Stimulated activated CD8-positive, alpha-beta memory T cell treated with anti-CD3 and anti-CD28 coated beads, Interleukin-15, amount 100 ng/mL, for 48 hours (primary cell): Measurements from ENCODE around the gene HMGB1.
"Not testable (repeated sequence)": the region's sequence is repeated elsewhere in the genome, so short reads cannot be mapped to it uniquely, and the experiment has no call there.

ENCODE experiments used
- DNase-seq, 2 donors: peaks; one replicate each; pipeline ENCODE4 v3.0.0-alpha.2; 2020; ENCODE audit warnings: low read depth in 2 of 2

Gene HMGB1

GRCh38 chr13:30466358-30466714 lies 600 bp upstream of the HMGB1 start:
- DNase-seq: peak in 1 of 2 donors; percentile 15

GRCh38 chr13:30465343-30465592 lies 468 bp downstream of the HMGB1 start:
- no peak for DNase-seq

- DNase-seq: peak; percentile 65 to 66
These were observed 1.0 kb downstream of the HMGB1 start for GRCh38 chr13:30464496-30465342.

GRCh38 chr13:30463787-30464495 lies 1.8 kb downstream of the HMGB1 start:
- peak; percentile 56 to 59 for DNase-seq

- DNase-seq: not testable (repeated sequence)
These were observed 4.3 kb downstream of the HMGB1 start for GRCh38 chr13:30461279-30462066.

- no peak for DNase-seq
These were observed 8.3 kb downstream of the HMGB1 start for GRCh38 chr13:30457306-30457891.

GRCh38 chr13:30456290-30456689 lies 9.4 kb downstream of the HMGB1 start:
- no peak for DNase-seq

GRCh38 chr13:30454991-30455390 lies 10.7 kb downstream of the HMGB1 start:
- no peak for DNase-seq

GRCh38 chr13:30453727-30454126 lies 12.0 kb downstream of the HMGB1 start:
- DNase-seq: no peak

GRCh38 chr13:30451476-30451875 lies 14.3 kb downstream of the HMGB1 start:
- DNase-seq: not testable (repeated sequence)

GRCh38 chr13:30450066-30450465 lies 15.7 kb downstream of the HMGB1 start:
- no peak for DNase-seq

GRCh38 chr13:30448441-30448840 lies 17.3 kb downstream of the HMGB1 start:
- no peak for DNase-seq

- DNase-seq: no peak
These were observed 19.6 kb downstream of the HMGB1 start for GRCh38 chr13:30446126-30446500.

- DNase-seq: no peak
These were observed 21.8 kb downstream of the HMGB1 start for GRCh38 chr13:30443957-30444404.

GRCh38 chr13:30443491-30443890 lies 22.2 kb downstream of the HMGB1 start:
- not testable (repeated sequence) for DNase-seq

GRCh38 chr13:30442926-30443325 lies 22.8 kb downstream of the HMGB1 start:
- no peak for DNase-seq

- no peak for DNase-seq
These were observed 24.6 kb downstream of the HMGB1 start for GRCh38 chr13:30440910-30441703.

GRCh38 chr13:30438286-30438685 lies 27.4 kb downstream of the HMGB1 start:
- DNase-seq: no peak

- DNase-seq: no peak
These were observed 28.6 kb downstream of the HMGB1 start for GRCh38 chr13:30437177-30437576.

- DNase-seq: no peak
These were observed 29.8 kb downstream of the HMGB1 start for GRCh38 chr13:30435911-30436451.
